GM12875 (cell line): Measurements from ENCODE around the gene CDS2.

Source experiments
- H3K4me3 ChIP-seq: one replicate; pipeline ENCODE4 v1.5.1; 2011; ENCODE audit warnings: low read depth, low read length, control low read depth
- CTCF ChIP-seq: IDR thresholded peaks from 2 replicates; pipeline ENCODE4 v1.5.1; 2011; ENCODE audit warnings: low read depth, mild to moderate bottlenecking, control low read depth, inconsistent platforms, low read length, moderate library complexity, borderline replicate concordance; ENCODE audit not compliant: insufficient read depth

CDS2 gene

DNA sequence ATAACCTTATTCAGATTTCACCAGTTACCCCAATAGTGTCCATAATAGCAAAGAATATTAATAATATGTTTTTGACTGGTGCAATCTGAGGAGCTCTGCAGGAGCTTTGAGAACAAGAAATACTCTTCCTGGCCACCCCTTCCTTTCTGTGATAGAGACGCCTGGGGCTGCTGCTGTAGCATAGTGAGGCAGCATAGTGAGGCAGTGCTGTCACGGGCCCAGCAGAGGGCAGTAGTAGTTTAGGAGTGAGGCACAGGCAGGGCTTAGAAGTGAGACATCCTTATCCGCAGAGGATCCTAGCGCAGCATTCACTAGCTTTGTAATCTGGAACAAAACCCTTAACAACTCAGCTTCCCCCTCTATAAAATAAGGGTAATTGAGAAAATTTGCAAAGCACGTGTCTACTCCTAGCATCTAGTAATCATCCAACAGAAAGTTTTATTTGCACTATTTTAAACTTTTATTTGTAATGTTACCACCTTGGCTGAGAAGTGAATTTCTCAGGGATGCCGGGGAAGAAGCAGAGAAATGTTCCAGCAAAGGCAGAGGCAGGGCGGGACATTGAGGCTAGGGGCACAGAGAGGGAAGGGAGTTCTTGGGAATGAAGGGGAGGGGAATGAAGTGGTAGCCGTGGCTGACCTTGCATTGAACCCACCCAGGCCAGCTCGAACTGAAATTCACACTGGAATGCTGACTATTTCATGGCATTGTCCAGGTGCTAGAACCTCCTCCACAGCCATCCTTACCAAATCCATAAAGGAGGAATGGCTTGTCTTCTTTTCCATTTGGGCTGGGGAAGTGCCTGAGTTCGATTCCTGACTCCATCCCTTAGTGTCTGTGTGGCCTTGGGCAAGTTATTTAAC lies 78.8 kb downstream of the CDS2 start:
- H3K4me3 ChIP-seq: no peak overlapping the region
- peak; percentile 90 for TF ChIP-seq CTCF

DNA sequence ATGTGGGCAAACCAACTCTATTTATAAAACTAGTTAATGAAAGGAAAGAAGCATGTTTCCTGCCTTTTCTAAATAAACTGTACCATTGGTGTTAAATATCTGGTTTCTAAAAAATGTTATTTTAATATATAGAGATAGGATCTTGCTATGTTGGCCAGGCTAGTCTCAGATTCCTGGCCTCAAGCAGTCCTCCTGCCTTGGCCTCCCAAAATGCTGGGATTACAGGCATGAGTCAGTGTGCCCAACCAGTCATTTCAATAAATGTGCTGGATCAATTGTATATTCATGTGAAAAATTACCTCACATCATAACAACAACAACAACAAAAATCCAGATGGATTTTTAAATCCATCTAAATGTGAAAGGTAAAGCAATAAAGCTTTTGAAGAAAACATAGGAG lies 80.3 kb downstream of the CDS2 start:
- no peak for TF ChIP-seq CTCF
- no peak overlapping the region for H3K4me3 ChIP-seq

DNA sequence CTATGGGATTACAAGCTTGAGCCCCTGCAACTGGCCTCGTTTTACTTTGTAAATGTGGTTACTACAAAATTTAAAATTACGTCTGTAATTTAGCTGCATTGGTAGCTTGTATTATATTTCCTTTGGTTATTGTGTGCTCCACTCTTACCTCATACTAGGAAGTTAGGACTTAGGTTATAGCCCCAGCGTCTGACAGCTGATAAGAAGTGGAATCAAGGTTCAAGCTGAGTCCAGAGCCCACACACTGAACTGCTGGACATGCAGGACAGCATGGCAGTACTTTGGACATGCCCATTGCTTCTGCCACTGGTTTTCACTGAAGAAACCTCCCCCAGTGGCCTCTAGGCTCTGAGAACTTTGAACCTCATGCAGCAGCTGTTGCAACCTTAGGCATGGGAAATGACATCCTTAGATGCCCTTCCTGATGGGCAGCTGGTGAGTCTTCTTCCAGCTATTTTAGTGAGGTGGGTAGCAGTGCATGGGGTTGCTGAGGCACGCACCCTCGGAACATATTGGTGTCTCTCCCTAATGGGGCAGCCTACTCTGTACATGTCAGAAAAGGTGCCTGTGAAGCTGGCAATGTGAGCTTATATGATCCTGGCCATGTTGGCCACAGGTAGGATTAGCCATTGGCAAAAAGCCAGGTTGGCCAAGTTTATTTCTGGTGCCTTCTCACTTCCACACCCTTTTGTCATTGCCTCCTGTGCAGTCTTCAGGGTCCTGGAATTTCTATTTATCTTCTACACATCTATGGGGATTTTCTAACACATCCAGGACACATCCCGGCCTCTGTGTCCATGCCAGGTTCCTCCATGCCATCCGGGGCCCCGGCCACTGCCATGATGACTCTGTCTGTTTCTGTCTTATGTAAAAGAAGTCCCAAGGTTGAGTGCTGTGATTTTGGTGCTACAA lies 85.3 kb downstream of the CDS2 start:
- no peak overlapping the region for H3K4me3 ChIP-seq
- no peak for TF ChIP-seq CTCF

- no peak for TF ChIP-seq CTCF
- H3K4me3 ChIP-seq: no peak overlapping the region
Measured at GRCh38 chr20:5212907-5213487, 86.2 kb downstream of the CDS2 start.

DNA sequence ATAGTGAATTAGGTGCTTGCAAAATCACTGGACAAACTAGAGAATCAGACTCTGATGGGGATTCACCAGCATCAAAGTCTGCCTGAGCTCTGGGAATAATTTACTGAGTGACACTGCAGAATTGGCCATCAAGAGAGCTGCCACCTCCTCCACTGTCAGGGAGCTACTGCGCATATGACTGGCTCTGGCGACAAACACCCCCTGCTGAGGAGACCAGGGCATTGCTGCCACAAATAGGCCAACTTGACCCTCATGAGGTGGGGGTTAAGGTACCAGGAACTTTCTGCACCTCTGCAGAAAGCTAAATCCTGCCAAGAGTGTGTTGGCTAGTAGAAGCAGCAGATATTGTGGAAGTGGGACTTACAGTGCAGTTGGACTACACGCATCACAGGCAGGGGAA lies 88.0 kb downstream of the CDS2 start:
- no peak overlapping the region for H3K4me3 ChIP-seq
- TF ChIP-seq CTCF: no peak

GRCh38 chr20:5215672-5216304 lies 89.0 kb downstream of the CDS2 start:
- TF ChIP-seq CTCF: no peak
- no peak overlapping the region for H3K4me3 ChIP-seq
